Esophagus squamous epithelium (tissue), 5 donors: ENCODE measurements around the gene FAM98C. TPM values are rescaled to one million over a fixed set of nuclear protein-coding genes. Genes with fewer than 3 reads are reported as not detected.

ENCODE experiments used
- DNase-seq: peaks from one replicate; lab custom pipeline; 2025; lab: John Stamatoyannopoulos, UW
- H3K27ac ChIP-seq, 4 donors: fragments of 200-600 bp; sonication (generic); one replicate each; pipeline ENCODE4 v1.5.1; 2016 to 2019; ENCODE audit warnings: mild to moderate bottlenecking in 1 of 4
- H3K27me3 ChIP-seq, 4 donors: fragments of 200-600 bp; sonication (generic); 1 replicate in 3 of 4; 2 replicates in 1 of 4; pipeline versions ENCODE4 v1.5.1 to v1.6.0; 2017 to 2021; ENCODE audit warnings: antibody characterized with exemption in 1 of 4
- H3K36me3 ChIP-seq, 3 donors: fragments of 200-600 bp; sonication (generic); one replicate each; pipeline ENCODE4 v1.5.1; 2016 to 2019
- H3K4me1 ChIP-seq, 3 donors: fragments of 200-600 bp; sonication (generic); one replicate each; pipeline ENCODE4 v1.5.1; 2017 to 2019
- H3K4me3 ChIP-seq, 4 donors: fragments of 200-600 bp; sonication (generic); 1 replicate in 3 of 4; 2 replicates in 1 of 4; pipeline ENCODE4 v1.5.1; 2016 to 2019; ENCODE audit warnings: mild to moderate bottlenecking in 2 of 4, moderate library complexity in 1 of 4
- H3K9me3 ChIP-seq, 3 donors: fragments of 200-600 bp; sonication (generic); one replicate each; pipeline ENCODE4 v1.5.1; 2016 to 2019
- CTCF ChIP-seq, 6 experiments: fragments of 450-650 bp in 4 of 6; fragments of 200-600 bp in 2 of 6; sonication (generic) in 2 of 6; IDR thresholded peaks; one replicate each; pipeline ENCODE4 v1.5.1; 2016 to 2019; ENCODE audit warnings: antibody characterized with exemption in 6 of 6, mild to moderate bottlenecking in 4 of 6, moderate library complexity in 4 of 6
- POLR2A ChIP-seq, 4 donors: fragments of 450-650 bp; IDR thresholded peaks; one replicate each; pipeline ENCODE4 v1.6.1; 2017; ENCODE audit warnings: antibody characterized with exemption in 4 of 4, mild to moderate bottlenecking in 4 of 4, moderate library complexity in 3 of 4
- WGBS, 2 donors: methylation state at CpG; one replicate each; pipeline ENCODE4 v1.1.5; 2018; 5-methylcytosine and 5-hydroxymethylcytosine counted together
- intact Hi-C: fragments of 100-400 bp; cut with DNase I; formaldehyde crosslinking; loops from one replicate; pipeline ENCODE4 v1.15.0; 2022
- total RNA-seq, 4 donors: library from RNA; depleted of rRNA; stranded (reverse); fragments of >200 nt; gene quantifications; one replicate each; pipeline ENCODE4 v1.1.0, GENCODE V29; 2016
- donor health status: DM: yes; HTN: yes; CAD: no.

The FAM98C gene
- total RNA-seq, 4 donors from 2014 or later: 14.4 to 40.0 (median 21.2) TPM

DNA sequence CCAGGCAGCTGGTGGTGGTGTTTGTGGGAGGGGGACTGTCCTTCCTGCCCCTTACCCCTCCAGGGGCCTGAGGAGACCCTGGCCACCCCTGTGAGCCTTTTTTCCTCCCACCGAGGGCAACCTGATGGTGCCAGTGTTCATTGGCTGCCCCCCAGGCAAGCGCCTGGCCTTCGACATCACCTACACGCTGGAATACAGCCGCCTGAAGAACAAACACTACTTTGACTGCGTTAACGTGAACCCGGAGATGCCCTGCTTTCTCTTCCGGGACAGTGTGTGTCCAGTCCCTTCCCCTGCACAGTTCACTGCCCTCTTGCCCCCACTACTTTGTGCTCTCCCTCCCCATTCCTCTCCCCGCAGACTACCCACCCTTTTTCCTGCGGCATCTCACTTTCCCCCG lies 35.9 kb upstream of the FAM98C start:
- TF ChIP-seq POLR2A (IDR thresholded peaks at IDR 0.05): no peak
- no peak for TF ChIP-seq CTCF (IDR thresholded peaks at IDR 0.05)
- WGBS, 2 donors: 62 to 73% methylated on average over 11 of the region's 12 CpGs
- Histone ChIP-seq H3K27me3 (peaks cover 0 to 28% (median 0%) of the 10 kb centered on the region in 4 donors), H3K27ac (no peak overlapping the region), H3K4me1 (peaks cover 0 to 11% (median 8%) of the 10 kb centered on the region in 3 donors), H3K9me3 (no peaks in the 10 kb centered on the region), H3K36me3 (no peaks in the 10 kb centered on the region), H3K4me3 (no peak overlapping the region)
- intact Hi-C loops: no loop called here
- DNase-seq: no peak

GRCh38 chr19:38369584-38369983 lies 33.3 kb upstream of the FAM98C start:
- Histone ChIP-seq H3K4me3 (no peak overlapping the region), H3K36me3 (no peaks in the 10 kb centered on the region), H3K4me1 (peaks cover 0 to 5% (median 4%) of the 10 kb centered on the region in 3 donors), H3K27ac (no peak overlapping the region), H3K27me3 (peaks cover 0 to 28% (median 0%) of the 10 kb centered on the region in 4 donors), H3K9me3 (no peaks in the 10 kb centered on the region)
- intact Hi-C loops: no loop called here
- TF ChIP-seq CTCF (IDR thresholded peaks at IDR 0.05) (no peak), POLR2A (IDR thresholded peaks at IDR 0.05) (no peak)
- no peak for DNase-seq
- 73 to 82% methylated on average over 2 of the region's 2 CpGs for WGBS, 2 donors

GRCh38 chr19:38370299-38370698 lies 32.6 kb upstream of the FAM98C start:
- intact Hi-C loops: no loop called here
- no peak overlapping the region for H3K27ac ChIP-seq
- no peak for DNase-seq
- TF ChIP-seq CTCF (IDR thresholded peaks at IDR 0.05): no peak
- no peak for TF ChIP-seq POLR2A (IDR thresholded peaks at IDR 0.05)
- H3K9me3 ChIP-seq: no peaks in the 10 kb centered on the region
- H3K36me3 ChIP-seq: no peaks in the 10 kb centered on the region
- H3K4me3 ChIP-seq: no peak overlapping the region
- WGBS, 2 donors: 68 to 75% methylated on average over 10 of the region's 12 CpGs
- peaks cover 0 to 28% (median 0%) of the 10 kb centered on the region in 4 donors for H3K27me3 ChIP-seq
- H3K4me1 ChIP-seq: peaks cover 0 to 8% (median 5%) of the 10 kb centered on the region in 3 donors

DNA sequence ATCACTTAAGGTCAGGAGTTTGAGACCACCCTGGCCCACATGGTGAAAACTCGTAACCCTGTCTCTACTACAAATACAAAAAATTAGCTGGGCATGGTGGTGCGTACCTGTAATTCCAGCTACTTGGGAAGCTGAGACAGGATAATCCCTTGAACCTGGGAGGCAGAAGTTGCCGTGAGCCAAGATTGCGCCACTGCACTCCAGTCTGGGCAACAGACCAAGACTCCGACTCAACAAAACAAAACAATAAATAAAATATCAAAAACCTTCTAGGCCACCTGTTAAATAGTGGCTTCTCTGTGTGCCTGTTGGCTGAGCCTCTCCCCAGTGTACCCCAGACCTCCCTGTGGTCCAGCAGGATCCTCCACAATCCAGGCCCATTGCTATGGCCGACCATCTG lies 31.8 kb upstream of the FAM98C start:
- intact Hi-C loops: no loop called here
- TF ChIP-seq POLR2A (IDR thresholded peaks at IDR 0.05): no peak
- TF ChIP-seq CTCF (IDR thresholded peaks at IDR 0.05): no peak
- Histone ChIP-seq H3K27me3 (peaks cover 0 to 24% (median 0%) of the 10 kb centered on the region in 4 donors), H3K4me1 (peaks cover 6 to 15% (median 13%) of the 10 kb centered on the region in 3 donors), H3K4me3 (no peak overlapping the region), H3K27ac (no peak overlapping the region), H3K9me3 (no peaks in the 10 kb centered on the region), H3K36me3 (peaks cover 0 to 2% (median 0%) of the 10 kb centered on the region in 3 donors)
- no peak for DNase-seq
- 58 to 65% methylated on average over 6 of the region's 6 CpGs for WGBS, 2 donors

DNA sequence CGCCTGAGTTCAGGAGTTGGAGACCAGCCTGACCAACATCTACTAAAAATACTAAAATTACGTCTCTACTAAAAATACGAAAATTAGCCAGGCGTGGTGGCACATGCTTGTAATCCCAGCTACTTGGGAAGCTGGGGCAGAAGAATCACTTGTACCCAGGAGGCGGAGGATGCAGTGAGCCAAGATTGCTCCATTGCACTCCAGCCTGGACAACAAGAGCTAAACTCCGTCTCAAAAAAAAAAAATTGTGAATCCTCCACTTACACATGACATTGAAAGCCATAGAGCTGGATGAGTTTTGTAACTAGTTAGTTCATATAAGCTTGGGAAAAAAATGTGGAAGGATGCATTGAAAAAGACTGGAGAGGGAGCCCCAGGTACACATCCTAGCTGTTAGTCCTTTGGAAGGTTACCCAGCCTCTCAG lies 29.0 kb upstream of the FAM98C start:
- peaks cover 11 to 31% (median 25%) of the 10 kb centered on the region in 3 donors for H3K4me1 ChIP-seq
- DNase-seq: no peak
- intact Hi-C loops: no loop called here
- TF ChIP-seq POLR2A (IDR thresholded peaks at IDR 0.05) (no peak), CTCF (IDR thresholded peaks at IDR 0.05) (no peak)
- peaks cover 0 to 4% (median 0%) of the 10 kb centered on the region in 4 donors for H3K27me3 ChIP-seq
- no peaks in the 10 kb centered on the region for H3K9me3 ChIP-seq
- WGBS, 2 donors: 65 to 70% methylated on average over 6 of the region's 6 CpGs
- H3K27ac ChIP-seq: peak overlapping the region; percentile 91 to 96 (median 92)
- peak overlapping the region; percentile 70 to 84 (median 74) for H3K4me3 ChIP-seq
- H3K36me3 ChIP-seq: peaks cover 0 to 30% (median 0%) of the 10 kb centered on the region in 3 donors
